ENCODE measurements around the gene LRRC27.
"Not testable (repeated sequence)": the region's sequence is repeated elsewhere in the genome, so short reads cannot be mapped to it uniquely, and the experiment has no call there.

LRRC27 gene

GRCh38 chr10:132333386-132333785 is 1.4 kb downstream of the LRRC27 start:
- no peak overlapping the region for H3K4me3 ChIP-seq (replicated peaks; ENCODE audit: low read depth, low read length)
- no peak for DNase-seq (ENCODE audit: extremely low read depth, low read depth)
- TF ChIP-seq CTCF (IDR thresholded peaks at IDR 0.05; ENCODE audit: low read depth, low read length, missing control alignments) = no peak

GRCh38 chr10:132334631-132335188 is 2.7 kb downstream of the LRRC27 start:
- no peak for DNase-seq (ENCODE audit: extremely low read depth, low read depth)
- no peak for TF ChIP-seq CTCF (IDR thresholded peaks at IDR 0.05; ENCODE audit: low read depth, low read length, missing control alignments)
- H3K4me3 ChIP-seq (replicated peaks; ENCODE audit: low read depth, low read length) = no peak overlapping the region

- no peak for TF ChIP-seq CTCF (IDR thresholded peaks at IDR 0.05; ENCODE audit: low read depth, low read length, missing control alignments)
- H3K4me3 ChIP-seq (replicated peaks; ENCODE audit: low read depth, low read length) = no peak overlapping the region
- DNase-seq (ENCODE audit: extremely low read depth, low read depth) = no peak
These were observed 3.4 kb downstream of the LRRC27 start for GRCh38 chr10:132335189-132336063.

- DNase-seq (ENCODE audit: extremely low read depth, low read depth) = no peak
- no peak for TF ChIP-seq CTCF (IDR thresholded peaks at IDR 0.05; ENCODE audit: low read depth, low read length, missing control alignments)
- H3K4me3 ChIP-seq (replicated peaks; ENCODE audit: low read depth, low read length) = no peak overlapping the region
These were observed 4.2 kb downstream of the LRRC27 start for GRCh38 chr10:132336064-132336746.

- no peak for TF ChIP-seq CTCF (IDR thresholded peaks at IDR 0.05; ENCODE audit: low read depth, low read length, missing control alignments)
- DNase-seq (ENCODE audit: extremely low read depth, low read depth) = no peak
- no peak overlapping the region for H3K4me3 ChIP-seq (replicated peaks; ENCODE audit: low read depth, low read length)
These were observed 5.0 kb downstream of the LRRC27 start for GRCh38 chr10:132336919-132337407.

- H3K4me3 ChIP-seq (replicated peaks; ENCODE audit: low read depth, low read length); DNase-seq (ENCODE audit: extremely low read depth, low read depth): not testable (repeated sequence)
These were observed 5.9 kb downstream of the LRRC27 start for GRCh38 chr10:132337854-132338253.

GRCh38 chr10:132338876-132339275 is 6.9 kb downstream of the LRRC27 start:
- H3K4me3 ChIP-seq (replicated peaks; ENCODE audit: low read depth, low read length) = no peak overlapping the region
- TF ChIP-seq CTCF (IDR thresholded peaks at IDR 0.05; ENCODE audit: low read depth, low read length, missing control alignments) = no peak
- DNase-seq (ENCODE audit: extremely low read depth, low read depth) = no peak

All from HFF-Myc (cell line).